ENCODE data around the gene CDK5RAP3. TPM values are rescaled to one million over a fixed set of nuclear protein-coding genes. Genes with fewer than 3 reads are reported as not detected.
"Not testable (repeated sequence)": the region's sequence is repeated elsewhere in the genome, so short reads cannot be mapped to it uniquely, and the experiment has no call there.

Gene CDK5RAP3, protein sequence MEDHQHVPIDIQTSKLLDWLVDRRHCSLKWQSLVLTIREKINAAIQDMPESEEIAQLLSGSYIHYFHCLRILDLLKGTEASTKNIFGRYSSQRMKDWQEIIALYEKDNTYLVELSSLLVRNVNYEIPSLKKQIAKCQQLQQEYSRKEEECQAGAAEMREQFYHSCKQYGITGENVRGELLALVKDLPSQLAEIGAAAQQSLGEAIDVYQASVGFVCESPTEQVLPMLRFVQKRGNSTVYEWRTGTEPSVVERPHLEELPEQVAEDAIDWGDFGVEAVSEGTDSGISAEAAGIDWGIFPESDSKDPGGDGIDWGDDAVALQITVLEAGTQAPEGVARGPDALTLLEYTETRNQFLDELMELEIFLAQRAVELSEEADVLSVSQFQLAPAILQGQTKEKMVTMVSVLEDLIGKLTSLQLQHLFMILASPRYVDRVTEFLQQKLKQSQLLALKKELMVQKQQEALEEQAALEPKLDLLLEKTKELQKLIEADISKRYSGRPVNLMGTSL
- 100 to 1,000 TPM; 117 to 147 (median 140) TPM for polyA plus RNA-seq (ENCODE audit: insufficient read length in 3 of 3)

DNA sequence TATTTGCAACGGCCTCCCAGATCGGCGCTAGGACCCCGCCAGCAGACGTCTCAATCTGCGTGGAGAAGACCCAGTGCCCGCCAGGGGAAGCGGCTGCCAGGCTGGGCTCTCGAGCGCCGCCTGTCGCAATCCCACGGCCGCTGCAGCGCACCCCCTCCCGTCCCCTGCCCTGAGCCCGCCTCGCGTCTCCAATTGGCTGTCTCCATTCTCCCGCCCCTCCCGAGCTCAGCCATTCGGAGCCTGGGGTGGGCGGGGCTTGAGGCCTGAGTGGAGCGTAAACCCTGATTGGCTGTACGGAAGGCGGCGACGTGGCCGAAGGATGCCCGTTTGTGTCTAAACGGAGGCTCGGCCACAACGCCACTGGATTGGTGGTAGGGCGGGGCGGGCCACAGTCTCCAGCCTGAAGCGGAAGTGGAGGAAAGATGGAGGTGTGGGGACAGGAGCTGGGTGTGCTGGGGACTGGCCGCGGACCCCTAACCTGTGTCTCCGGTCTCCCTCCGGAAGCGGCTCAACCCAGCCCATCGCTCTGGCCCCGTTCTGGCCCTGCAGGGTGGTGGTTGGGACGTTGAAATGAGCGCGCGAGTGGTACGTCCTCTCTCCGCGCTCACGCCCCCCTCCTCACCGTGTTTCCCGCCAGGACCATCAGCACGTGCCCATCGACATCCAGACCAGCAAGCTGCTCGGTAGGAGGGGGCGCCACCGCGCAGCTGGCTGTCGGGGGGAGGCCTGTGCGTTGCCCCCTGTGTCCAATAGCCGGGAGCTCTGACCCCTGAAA lies at the start of gene CDK5RAP3:
Gene CDK5RAP3 (plus strand): TSS at position 389 of the 775 bp plus-strand sequence. CDS start 34 bp downstream, at position 423.
- peak; percentile 95 to 99 (median 98) for DNase-seq (ENCODE audit: low read depth in 3 of 3, low spot score in 2 of 3)

- DNase-seq (ENCODE audit: low read depth in 3 of 3, low spot score in 2 of 3): no peak
These were observed 45.9 kb upstream of the CDK5RAP3 start for GRCh38 chr17:47924785-47925677.

DNA sequence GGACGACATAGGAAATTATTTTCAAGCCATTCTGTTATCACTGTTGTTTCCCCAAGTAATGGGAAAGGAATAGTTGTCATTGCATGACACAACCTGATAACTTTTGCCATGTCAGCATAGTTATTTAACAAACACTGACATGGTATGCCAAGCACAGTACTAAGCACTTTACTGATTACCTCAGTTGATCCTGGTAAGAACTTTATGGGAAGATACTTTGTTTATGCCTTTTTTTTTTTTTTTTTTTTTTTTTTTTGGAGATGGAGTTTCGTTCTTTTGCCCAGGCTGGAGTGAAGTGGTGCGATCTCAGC lies 45.3 kb upstream of the CDK5RAP3 start:
- no peak for DNase-seq (ENCODE audit: low read depth in 3 of 3, low spot score in 2 of 3)

GRCh38 chr17:47927821-47928400 lies 43.0 kb upstream of the CDK5RAP3 start:
- DNase-seq (ENCODE audit: low read depth in 3 of 3, low spot score in 2 of 3): no peak

GRCh38 chr17:47928415-47928814 lies 42.5 kb upstream of the CDK5RAP3 start:
- no peak for DNase-seq (ENCODE audit: low read depth in 3 of 3, low spot score in 2 of 3)

GRCh38 chr17:47929218-47930000 lies 41.5 kb upstream of the CDK5RAP3 start:
- DNase-seq (ENCODE audit: low read depth in 3 of 3, low spot score in 2 of 3): no peak

- no peak for DNase-seq (ENCODE audit: low read depth in 3 of 3, low spot score in 2 of 3)
These were observed 39.1 kb upstream of the CDK5RAP3 start for GRCh38 chr17:47931848-47932247.

GRCh38 chr17:47934856-47935255 lies 36.1 kb upstream of the CDK5RAP3 start:
- no peak for DNase-seq (ENCODE audit: low read depth in 3 of 3, low spot score in 2 of 3)

DNA sequence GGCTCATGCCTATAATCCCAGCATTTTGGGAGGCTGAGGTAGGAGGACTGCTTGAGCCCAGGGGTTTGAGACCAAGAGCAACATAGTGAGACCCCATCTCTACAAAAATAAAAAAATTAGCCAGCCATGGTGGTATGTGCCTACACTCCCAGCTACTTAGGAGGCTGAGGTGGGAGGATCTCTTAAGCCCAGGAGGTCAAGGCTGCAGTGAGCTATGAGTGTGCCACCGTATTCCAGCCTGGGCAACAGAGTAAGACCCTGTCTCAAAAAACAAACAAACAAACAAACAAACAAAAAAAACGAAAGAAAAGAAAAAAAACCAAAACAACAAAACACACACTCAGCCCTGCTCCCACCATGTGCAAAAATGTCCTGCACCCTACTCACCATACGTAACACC lies 35.4 kb upstream of the CDK5RAP3 start:
- not testable (repeated sequence) for DNase-seq (ENCODE audit: low read depth in 3 of 3, low spot score in 2 of 3)

- DNase-seq (ENCODE audit: low read depth in 3 of 3, low spot score in 2 of 3): no peak
These were observed 35.0 kb upstream of the CDK5RAP3 start for GRCh38 chr17:47935961-47936360.

DNA sequence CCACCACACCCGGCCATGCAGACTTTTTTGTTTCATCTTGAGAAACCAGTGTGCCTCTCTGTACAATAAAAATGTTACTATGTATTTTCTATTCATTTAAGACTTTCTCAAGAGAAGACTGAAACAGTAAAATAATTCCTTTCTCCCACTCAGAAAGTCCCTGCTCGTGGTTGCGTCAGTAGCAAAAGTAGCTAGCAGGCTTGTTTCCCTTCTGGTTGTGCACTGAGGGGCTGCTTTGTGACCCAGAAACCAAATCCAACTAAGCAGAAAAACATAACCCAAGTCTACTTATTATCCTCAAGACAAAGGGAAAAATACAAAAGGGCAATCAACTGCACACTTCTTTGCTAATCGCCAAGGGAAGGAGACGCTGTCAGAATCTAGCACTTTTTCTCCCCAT lies 33.0 kb upstream of the CDK5RAP3 start:
- DNase-seq (ENCODE audit: low read depth in 3 of 3, low spot score in 2 of 3): no peak

- DNase-seq (ENCODE audit: low read depth in 3 of 3, low spot score in 2 of 3): peak; percentile 76 to 91 (median 84)
These were observed 29.4 kb upstream of the CDK5RAP3 start, which contains the start of gene PNPO for GRCh38 chr17:47941246-47942095. Gene PNPO (plus strand): TSS chr17:47941571. CDS start chr17:47941676, 105 bp downstream.

DNA sequence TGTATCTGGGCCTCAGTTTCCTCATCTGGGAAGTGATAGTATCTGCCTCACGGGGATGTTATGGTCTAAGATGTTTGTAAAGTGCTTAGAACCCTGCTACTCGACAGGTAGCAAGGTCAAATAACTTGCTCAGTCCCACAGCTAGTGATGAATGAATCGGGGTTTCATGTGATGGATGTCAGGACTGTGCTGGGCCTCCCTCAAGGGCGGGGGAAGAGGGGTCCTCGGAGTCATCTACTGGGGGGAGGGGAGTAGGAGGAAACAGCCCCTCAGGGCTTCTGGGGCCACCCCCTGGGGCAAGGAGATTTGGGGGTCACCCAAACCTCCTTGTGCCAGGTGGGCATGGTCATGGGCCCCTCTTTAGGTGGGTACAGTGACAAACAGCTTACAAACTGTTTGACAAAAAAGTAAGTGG lies 28.8 kb upstream of the CDK5RAP3 start:
- DNase-seq (ENCODE audit: low read depth in 3 of 3, low spot score in 2 of 3): no peak

DNA sequence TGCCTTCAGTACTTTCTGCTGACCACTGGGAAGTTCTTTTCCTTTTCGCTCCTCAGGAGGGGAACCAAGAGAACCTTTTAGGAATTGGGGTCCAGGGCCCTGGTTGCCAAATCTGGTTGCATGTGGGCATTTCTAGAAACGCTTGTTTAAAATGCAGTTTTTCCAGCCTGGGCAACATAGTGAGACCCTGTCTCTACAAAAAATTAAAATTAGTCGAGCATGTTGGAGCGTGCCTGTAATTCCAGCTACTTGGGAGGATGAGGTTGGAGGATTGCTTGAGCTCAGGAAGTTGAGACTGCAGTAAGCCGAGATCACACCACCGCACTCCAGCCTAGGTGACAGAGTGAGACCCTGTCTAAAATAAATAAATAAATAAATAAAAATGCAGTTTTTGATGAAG lies 28.3 kb upstream of the CDK5RAP3 start:
- no peak for DNase-seq (ENCODE audit: low read depth in 3 of 3, low spot score in 2 of 3)

GRCh38 chr17:47945080-47945479 lies 25.8 kb upstream of the CDK5RAP3 start:
- no peak for DNase-seq (ENCODE audit: low read depth in 3 of 3, low spot score in 2 of 3)

DNA sequence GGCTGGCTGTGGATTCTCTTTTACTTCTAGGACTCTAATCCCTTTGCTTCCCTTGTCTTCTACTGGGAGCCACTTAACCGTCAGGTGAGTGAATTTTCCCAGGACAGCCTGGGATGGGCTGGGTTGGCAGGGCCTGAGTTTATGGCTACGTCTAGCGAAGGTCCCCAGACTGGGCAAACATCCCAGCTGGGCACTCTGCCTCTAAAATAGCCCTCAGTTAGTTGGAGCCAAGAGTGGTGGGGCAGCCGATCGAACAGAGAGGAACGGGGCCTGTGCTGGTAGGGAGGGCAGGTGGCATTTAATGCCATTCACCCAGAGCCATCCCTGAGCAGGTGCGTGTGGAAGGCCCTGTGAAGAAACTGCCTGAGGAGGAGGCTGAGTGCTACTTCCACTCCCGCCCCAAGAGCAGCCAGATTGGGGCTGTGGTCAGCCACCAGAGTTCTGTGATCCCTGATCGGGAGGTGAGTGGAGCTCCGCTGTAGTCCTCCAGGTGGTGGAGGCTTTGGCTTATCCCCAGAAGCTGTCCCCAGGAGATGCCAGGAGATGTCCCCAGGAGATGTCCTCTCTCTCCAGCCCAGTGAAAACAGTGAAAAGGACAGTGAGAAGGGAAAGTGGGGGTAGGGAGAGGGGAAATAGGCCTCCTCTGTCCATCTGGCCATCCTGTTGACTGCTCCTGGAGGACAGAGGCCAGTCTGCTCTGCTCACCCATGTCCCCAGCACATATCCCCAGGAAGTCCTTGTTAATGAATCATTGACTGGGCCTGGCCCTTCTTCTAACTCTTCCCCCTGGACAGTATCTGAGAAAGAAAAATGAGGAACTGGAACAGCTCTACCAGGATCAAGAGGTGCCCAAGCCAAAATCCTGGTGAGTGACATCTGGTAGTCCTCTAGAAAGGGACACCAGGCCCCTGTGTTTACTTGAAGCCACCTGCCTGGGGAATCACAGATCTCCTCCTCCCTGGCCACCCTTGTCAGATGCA lies 25.1 kb upstream of the CDK5RAP3 start:
- DNase-seq (ENCODE audit: low read depth in 3 of 3, low spot score in 2 of 3): no peak

- no peak for DNase-seq (ENCODE audit: low read depth in 3 of 3, low spot score in 2 of 3)
These were observed 24.4 kb upstream of the CDK5RAP3 start for GRCh38 chr17:47946516-47946915.

Data from right renal cortex interstitium (tissue), 3 donors.